ENCODE measurements around the gene NUBPL. TPM values are rescaled to one million over a fixed set of nuclear protein-coding genes. Genes with fewer than 3 reads are reported as not detected.

Gene NUBPL
- total RNA-seq, 1 donor from 2014 or later: 32.3 TPM

Small RNA genes within 50 kb of the gene (small RNA-seq; reads per million reads assigned to genes)
- gene RNU6-455P (ENCODE audit: low replicate concordance) (not detected), gene RNU6-602P (ENCODE audit: low replicate concordance) (not detected)

Other genes with a start within 250 kb of the NUBPL start
- gene HEATR5A, start 140.9 kb upstream of the NUBPL start, total RNA-seq: 32.8 TPM
- gene DTD2, start 103.9 kb upstream of the NUBPL start, total RNA-seq: 32.1 TPM
- not detected for gene GPR33, start 73.4 kb upstream of the NUBPL start, total RNA-seq